NT2/D1 (cell line): Measurements from ENCODE around the gene KCNG2.

ENCODE experiments used
- SUZ12 ChIP-seq: IDR thresholded peaks from 2 replicates; pipeline ENCODE4 v1.6.1; 2011; ENCODE audit not compliant: insufficient read length, insufficient read depth; ENCODE audit errors: extremely low read depth
- YY1 ChIP-seq: IDR thresholded peaks from 2 replicates; pipeline ENCODE4 v1.6.1; 2011; ENCODE audit not compliant: insufficient read length, insufficient read depth
- ZNF274 ChIP-seq: IDR thresholded peaks from 2 replicates; pipeline ENCODE4 v1.6.1; 2011; ENCODE audit warnings: mild to moderate bottlenecking, low read depth, low read length

GRCh38 chr18:79776674-79777073 is 21.1 kb upstream of the KCNG2 start:
- TF ChIP-seq SUZ12 (no peak), ZNF274 (no peak), YY1 (no peak)
